ENCODE data around the gene KLF11.

Gene KLF11

GRCh38 chr2:10042301-10043161 lies 819 bp upstream of the KLF11 start:
- DNase-seq (ENCODE audit: low read depth, low spot score), result no peak

GRCh38 chr2:10043906-10044601 lies 704 bp downstream of the KLF11 start:
- Histone ChIP-seq H3K27me3 (ENCODE audit: control insufficient read depth, insufficient read depth, low read length) (peaks cover 1% of the 10 kb centered on the region; the same call in 1 of the 2 replicates), H3K36me3 (ENCODE audit: control insufficient read depth, insufficient read depth, low read length) (0 out of 2 replicates have a peak, but pooled peaks cover 4% of the 10 kb centered on the region), H3K9me3 (ENCODE audit: control insufficient read depth, insufficient read depth, low read length) (no peaks in the 10 kb centered on the region), H3K4me3 (ENCODE audit: low read length) (peak overlapping the region; percentile 61; the same call in 1 of the 2 replicates), H3K4me1 (ENCODE audit: control insufficient read depth, insufficient read depth, low read length) (peaks cover 6% of the 10 kb centered on the region; the same call in 1 of the 2 replicates), H3K27ac (ENCODE audit: low read length) (no peak overlapping the region)
- no peak for DNase-seq (ENCODE audit: low read depth, low spot score)
- no CpG with 5 or more reads among the region's 90 CpGs for WGBS (ENCODE audit: insufficient coverage, insufficient read length)

More at GRCh38 chr2:10042301-10043161, 819 bp upstream of the KLF11 start:
- Histone ChIP-seq H3K36me3 (ENCODE audit: control insufficient read depth, insufficient read depth, low read length) (no peaks in the 10 kb centered on the region; the same call in 1 of the 2 replicates), H3K27me3 (ENCODE audit: control insufficient read depth, insufficient read depth, low read length) (peaks cover 1% of the 10 kb centered on the region; the same call in 1 of the 2 replicates), H3K27ac (ENCODE audit: low read length) (no peak overlapping the region), H3K4me1 (ENCODE audit: control insufficient read depth, insufficient read depth, low read length) (peaks cover 6% of the 10 kb centered on the region; the same call in 1 of the 2 replicates), H3K4me3 (ENCODE audit: low read length) (peak overlapping the region; percentile 22; the same call in 1 of the 2 replicates), H3K9me3 (ENCODE audit: control insufficient read depth, insufficient read depth, low read length) (no peaks in the 10 kb centered on the region)
- no CpG with 5 or more reads among the region's 54 CpGs for WGBS (ENCODE audit: insufficient coverage, insufficient read length)

- Histone ChIP-seq H3K27ac (ENCODE audit: low read length) (no peak overlapping the region), H3K4me3 (ENCODE audit: low read length) (no peak overlapping the region), H3K4me1 (ENCODE audit: control insufficient read depth, insufficient read depth, low read length) (peaks cover 6% of the 10 kb centered on the region; the same call in 1 of the 2 replicates), H3K27me3 (ENCODE audit: control insufficient read depth, insufficient read depth, low read length) (peaks cover 1% of the 10 kb centered on the region; the same call in 1 of the 2 replicates), H3K9me3 (ENCODE audit: control insufficient read depth, insufficient read depth, low read length) (no peaks in the 10 kb centered on the region), H3K36me3 (ENCODE audit: control insufficient read depth, insufficient read depth, low read length) (0 out of 2 replicates have a peak, but pooled peaks cover 4% of the 10 kb centered on the region)
- DNase-seq (ENCODE audit: low read depth, low spot score), result no peak
- no CpG with 5 or more reads among the region's 20 CpGs for WGBS (ENCODE audit: insufficient coverage, insufficient read length)
Observed at GRCh38 chr2:10045561-10046355, 2.4 kb downstream of the KLF11 start.

- DNase-seq (ENCODE audit: low read depth, low spot score), result no peak
- Histone ChIP-seq H3K27me3 (ENCODE audit: control insufficient read depth, insufficient read depth, low read length) (peaks cover under 1% of the 10 kb centered on the region; the same call in 1 of the 2 replicates), H3K27ac (ENCODE audit: low read length) (no peak overlapping the region), H3K4me3 (ENCODE audit: low read length) (no peak overlapping the region), H3K36me3 (ENCODE audit: control insufficient read depth, insufficient read depth, low read length) (0 out of 2 replicates have a peak, but pooled peaks cover 4% of the 10 kb centered on the region), H3K9me3 (ENCODE audit: control insufficient read depth, insufficient read depth, low read length) (no peaks in the 10 kb centered on the region), H3K4me1 (ENCODE audit: control insufficient read depth, insufficient read depth, low read length) (peaks cover 6% of the 10 kb centered on the region; the same call in 1 of the 2 replicates)
- WGBS (ENCODE audit: insufficient coverage, insufficient read length), result no CpG with 5 or more reads among the region's 7 CpGs
Observed at GRCh38 chr2:10046931-10047330, 3.6 kb downstream of the KLF11 start.

- Histone ChIP-seq H3K36me3 (ENCODE audit: control insufficient read depth, insufficient read depth, low read length) (peaks cover 7% of the 10 kb centered on the region), H3K4me1 (ENCODE audit: control insufficient read depth, insufficient read depth, low read length) (peaks cover 2% of the 10 kb centered on the region), H3K27ac (ENCODE audit: low read length) (no peak overlapping the region), H3K9me3 (ENCODE audit: control insufficient read depth, insufficient read depth, low read length) (no peaks in the 10 kb centered on the region), H3K27me3 (ENCODE audit: control insufficient read depth, insufficient read depth, low read length) (no peaks in the 10 kb centered on the region), H3K4me3 (ENCODE audit: low read length) (no peak overlapping the region)
- DNase-seq (ENCODE audit: low read depth, low spot score), result no peak
- WGBS (ENCODE audit: insufficient coverage, insufficient read length), result no CpG with 5 or more reads among the region's 15 CpGs
Observed at GRCh38 chr2:10047616-10048500, 4.5 kb downstream of the KLF11 start.

- Histone ChIP-seq H3K27me3 (ENCODE audit: control insufficient read depth, insufficient read depth, low read length) (no peaks in the 10 kb centered on the region), H3K36me3 (ENCODE audit: control insufficient read depth, insufficient read depth, low read length) (peaks cover 7% of the 10 kb centered on the region), H3K4me3 (ENCODE audit: low read length) (no peak overlapping the region), H3K9me3 (ENCODE audit: control insufficient read depth, insufficient read depth, low read length) (no peaks in the 10 kb centered on the region), H3K27ac (ENCODE audit: low read length) (no peak overlapping the region), H3K4me1 (ENCODE audit: control insufficient read depth, insufficient read depth, low read length) (peaks cover 2% of the 10 kb centered on the region)
- WGBS (ENCODE audit: insufficient coverage, insufficient read length), result no CpG with 5 or more reads among the region's 10 CpGs
- no peak for DNase-seq (ENCODE audit: low read depth, low spot score)
Observed at GRCh38 chr2:10048501-10049171, 5.3 kb downstream of the KLF11 start.

- DNase-seq (ENCODE audit: low read depth, low spot score), result no peak
- no CpG with 5 or more reads among the region's 16 CpGs for WGBS (ENCODE audit: insufficient coverage, insufficient read length)
- no peak overlapping the region for H3K27ac ChIP-seq (ENCODE audit: low read length)
- H3K4me1 ChIP-seq (ENCODE audit: control insufficient read depth, insufficient read depth, low read length), result peaks cover 2% of the 10 kb centered on the region; the same call in 1 of the 2 replicates
- H3K9me3 ChIP-seq (ENCODE audit: control insufficient read depth, insufficient read depth, low read length), result no peaks in the 10 kb centered on the region
- H3K4me3 ChIP-seq (ENCODE audit: low read length), result no peak overlapping the region
- H3K27me3 ChIP-seq (ENCODE audit: control insufficient read depth, insufficient read depth, low read length), result no peaks in the 10 kb centered on the region
- peaks cover 7% of the 10 kb centered on the region for H3K36me3 ChIP-seq (ENCODE audit: control insufficient read depth, insufficient read depth, low read length)
Observed at GRCh38 chr2:10052216-10052615, 8.9 kb downstream of the KLF11 start.

GRCh38 chr2:10053351-10053750 lies 10.0 kb downstream of the KLF11 start:
- no peak overlapping the region for H3K27ac ChIP-seq (ENCODE audit: low read length)
- no peak overlapping the region for H3K4me3 ChIP-seq (ENCODE audit: low read length)
- no peaks in the 10 kb centered on the region for H3K9me3 ChIP-seq (ENCODE audit: control insufficient read depth, insufficient read depth, low read length)
- no CpG with 5 or more reads among the region's 4 CpGs for WGBS (ENCODE audit: insufficient coverage, insufficient read length)
- DNase-seq (ENCODE audit: low read depth, low spot score), result no peak
- peaks cover 4% of the 10 kb centered on the region for H3K36me3 ChIP-seq (ENCODE audit: control insufficient read depth, insufficient read depth, low read length)
- H3K4me1 ChIP-seq (ENCODE audit: control insufficient read depth, insufficient read depth, low read length), result peaks cover 2% of the 10 kb centered on the region; the same call in 1 of the 2 replicates
- no peaks in the 10 kb centered on the region for H3K27me3 ChIP-seq (ENCODE audit: control insufficient read depth, insufficient read depth, low read length)

GRCh38 chr2:10054424-10054823 lies 11.1 kb downstream of the KLF11 start:
- H3K4me1 ChIP-seq (ENCODE audit: control insufficient read depth, insufficient read depth, low read length), result peaks cover 2% of the 10 kb centered on the region; the same call in 1 of the 2 replicates
- no peaks in the 10 kb centered on the region for H3K9me3 ChIP-seq (ENCODE audit: control insufficient read depth, insufficient read depth, low read length)
- H3K27me3 ChIP-seq (ENCODE audit: control insufficient read depth, insufficient read depth, low read length), result no peaks in the 10 kb centered on the region
- no peak overlapping the region for H3K27ac ChIP-seq (ENCODE audit: low read length)
- peaks cover 4% of the 10 kb centered on the region for H3K36me3 ChIP-seq (ENCODE audit: control insufficient read depth, insufficient read depth, low read length)
- DNase-seq (ENCODE audit: low read depth, low spot score), result no peak
- no peak overlapping the region for H3K4me3 ChIP-seq (ENCODE audit: low read length)
- no CpG with 5 or more reads among the region's 7 CpGs for WGBS (ENCODE audit: insufficient coverage, insufficient read length)

Data from iPS DF 6.9 (cell line).